Endometrial microvascular endothelial cells (primary cell): ENCODE data around the gene GREB1L. TPM values are rescaled to one million over a fixed set of nuclear protein-coding genes. Genes with fewer than 3 reads are reported as not detected.

Experiments
- in situ Hi-C: cut with HindIII; loops from 2 replicates; pipeline ENCODE4 v1.10.0; 2017; ENCODE audit warnings: low sequenced_read_pairs, low pct_unique_long_range_greater_than_20kb; ENCODE audit errors: inconsistent ontology term
- total RNA-seq: library from RNA; depleted of rRNA; stranded (reverse); fragments of >200 nt; gene quantifications from one replicate; pipeline ENCODE4 v1.2.3, GENCODE V29; 2015; ENCODE audit errors: inconsistent ontology term

GREB1L gene
- total RNA-seq, 1 donor from 2014 or later, result under 0.01 TPM

GRCh38 chr18:21402272-21402671, 160.2 kb downstream of the GREB1L start:
- in situ Hi-C loops, result no loop called here

- in situ Hi-C loops, result no loop called here
Measured at GRCh38 chr18:21404426-21404825, 162.4 kb downstream of the GREB1L start.

DNA sequence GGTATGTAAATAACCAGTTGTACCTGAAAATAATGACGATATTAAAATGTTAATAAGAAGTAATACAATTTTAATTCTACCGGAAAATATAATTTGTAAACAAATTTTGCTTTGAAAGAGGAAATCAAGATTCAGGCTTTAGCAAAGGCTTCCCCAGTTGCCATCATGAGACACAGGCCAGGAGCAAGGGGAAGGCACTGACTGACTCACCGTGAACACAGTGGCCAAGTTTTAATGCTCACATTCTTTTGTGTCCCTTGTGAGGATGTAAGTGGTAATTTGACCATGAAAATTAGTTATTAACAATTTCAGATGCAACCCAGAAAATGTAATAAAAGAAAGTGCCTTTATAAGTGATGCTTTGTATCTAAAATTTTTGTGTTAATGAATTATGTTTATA, 164.1 kb downstream of the GREB1L start:
- in situ Hi-C loops, result no loop called here

DNA sequence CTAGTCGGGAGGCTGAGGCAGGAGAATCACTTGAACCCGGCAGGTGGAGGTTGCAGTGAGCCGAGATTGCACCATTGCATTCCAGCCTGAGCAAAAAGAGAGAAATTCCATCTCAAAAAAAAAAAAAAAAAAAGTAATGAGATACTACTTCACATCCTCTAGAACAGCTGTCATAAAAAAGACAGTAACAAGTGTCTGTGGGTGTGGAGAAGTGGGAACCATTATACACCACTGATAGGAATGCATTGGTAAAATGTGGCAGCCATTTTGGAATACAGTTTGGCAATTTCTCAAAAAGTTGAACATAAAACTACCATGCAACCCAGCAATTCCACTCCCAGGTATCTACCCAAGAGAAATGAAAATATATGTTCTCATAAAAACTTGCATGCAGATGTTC, 166.6 kb downstream of the GREB1L start:
- in situ Hi-C loops, result no loop called here

- in situ Hi-C loops, result no loop called here
Measured at GRCh38 chr18:21433436-21433835, 191.4 kb downstream of the GREB1L start.

DNA sequence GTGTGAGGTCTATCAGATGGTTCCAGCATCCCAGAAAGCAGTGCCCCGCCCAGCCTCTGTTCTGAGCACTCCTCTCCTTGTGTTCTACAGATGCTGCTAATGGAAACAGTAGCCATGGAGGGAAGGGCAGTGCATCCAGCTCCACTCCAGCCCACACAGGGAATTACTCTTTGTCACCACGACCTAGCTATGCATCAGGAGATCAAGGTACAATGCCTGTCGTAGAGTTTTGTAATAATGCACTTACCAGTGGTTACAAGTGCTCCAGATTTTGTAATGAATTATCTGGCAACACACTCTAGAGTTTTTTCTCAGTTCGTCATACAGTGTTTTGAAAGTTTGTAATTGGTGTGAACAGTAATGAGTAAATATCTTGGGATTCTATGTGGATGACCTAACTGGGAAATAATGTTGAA, 197.4 kb downstream of the GREB1L start:
- in situ Hi-C loops, result no loop called here

- in situ Hi-C loops, result no loop called here
Measured at GRCh38 chr18:21441670-21442069, 199.6 kb downstream of the GREB1L start.

GRCh38 chr18:21443776-21444464, 201.9 kb downstream of the GREB1L start:
- in situ Hi-C loops, result no loop called here

DNA sequence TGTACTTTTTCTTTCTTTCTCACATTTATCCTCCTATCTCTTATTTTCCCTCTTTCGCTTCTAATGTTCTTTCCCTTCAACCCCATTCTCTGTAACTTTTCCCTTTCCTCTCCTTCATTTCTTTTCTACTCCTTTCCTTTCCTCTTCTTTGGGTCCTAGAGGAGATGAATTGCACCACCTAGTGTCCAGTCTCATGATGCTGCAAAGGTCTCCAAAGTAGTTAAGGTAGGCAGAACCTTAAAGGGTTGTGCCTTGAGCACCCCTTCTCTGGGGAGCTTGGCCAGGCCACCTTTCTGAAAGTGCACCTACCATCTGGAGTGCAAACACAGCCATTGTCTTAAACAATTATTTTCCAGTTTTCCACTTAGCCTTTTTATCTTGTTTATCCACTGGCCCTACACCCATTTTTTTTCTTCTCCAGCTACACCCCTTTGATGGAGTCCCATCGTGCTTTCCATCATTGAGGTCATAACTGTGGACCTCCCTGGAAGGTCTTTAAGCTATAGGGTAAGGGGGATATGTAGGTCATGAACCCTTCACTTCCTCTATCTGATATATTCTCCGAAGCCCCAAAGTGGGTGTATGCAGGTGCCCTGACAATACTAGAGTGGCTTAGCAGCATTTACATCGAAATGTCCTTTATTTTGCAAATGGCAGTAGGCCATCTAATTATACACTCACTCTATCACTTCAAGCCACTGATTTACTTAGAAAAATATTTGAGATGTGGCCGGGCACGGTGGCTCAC, 202.6 kb downstream of the GREB1L start:
- in situ Hi-C loops, result no loop called here

DNA sequence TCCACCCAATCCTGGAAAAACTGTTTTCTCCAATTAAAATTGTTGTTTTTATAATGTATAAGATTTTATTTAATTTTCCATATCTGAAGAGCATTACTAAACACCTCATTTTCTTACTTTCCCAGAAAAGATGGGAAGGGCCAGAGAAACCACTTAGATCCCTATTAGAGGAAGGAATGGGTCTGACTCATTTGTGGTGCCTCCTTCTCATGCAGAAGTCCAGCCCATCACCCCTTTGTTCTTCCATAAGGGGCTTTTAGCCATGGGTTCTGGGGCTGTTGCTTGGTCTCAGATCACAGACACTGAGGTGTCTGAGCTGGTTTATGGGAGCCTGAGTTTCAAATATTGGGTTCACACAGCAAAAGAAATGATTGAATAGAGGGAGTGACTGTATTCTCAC, 206.3 kb downstream of the GREB1L start:
- in situ Hi-C loops, result no loop called here

DNA sequence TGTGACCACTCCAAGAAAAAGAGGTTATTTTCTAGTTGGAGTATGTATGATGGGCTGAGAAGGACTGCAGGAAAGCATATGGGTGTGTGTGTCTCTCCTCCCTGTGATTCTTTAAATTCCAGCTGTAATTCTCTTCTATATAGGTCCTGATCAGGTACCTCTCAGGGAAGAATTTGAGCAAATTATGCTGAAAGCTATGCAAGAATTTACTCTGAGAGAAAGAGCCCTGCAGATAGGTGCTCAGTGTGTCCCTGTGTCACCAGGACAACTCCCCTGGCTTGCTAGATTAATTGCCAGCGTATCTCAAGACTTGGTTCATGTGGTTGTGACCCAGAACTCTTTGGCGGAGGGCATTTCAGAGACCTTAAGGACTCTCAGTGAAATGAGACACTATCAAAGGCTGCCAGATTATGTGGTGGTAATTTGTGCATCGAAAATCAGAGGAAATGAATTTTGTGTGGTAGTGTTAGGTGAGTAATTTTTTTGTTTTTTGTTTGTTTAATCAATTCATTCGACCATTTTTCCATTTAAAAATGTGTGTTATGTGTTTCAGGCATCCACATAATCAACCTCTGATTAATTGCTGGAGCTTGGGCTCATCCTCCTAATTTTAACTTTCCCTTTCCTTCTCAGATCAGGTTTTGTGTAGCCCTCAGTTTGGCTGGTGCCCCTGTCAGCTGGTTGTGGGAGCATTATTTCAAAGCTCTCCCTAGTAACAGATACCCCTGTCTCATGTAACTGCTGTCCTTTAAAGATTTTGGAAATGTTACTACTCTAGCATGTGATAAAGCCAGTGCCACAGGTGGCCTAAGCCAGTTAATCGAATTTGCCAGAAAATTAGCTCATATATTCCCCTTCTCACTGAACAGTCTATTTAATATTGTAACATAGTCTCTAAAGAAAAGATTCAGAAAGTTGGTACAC, 207.6 kb downstream of the GREB1L start:
- in situ Hi-C loops, result no loop called here

- in situ Hi-C loops, result no loop called here
Measured at GRCh38 chr18:21450503-21450902, 208.5 kb downstream of the GREB1L start.

GRCh38 chr18:21450913-21451312, 208.9 kb downstream of the GREB1L start:
- in situ Hi-C loops, result no loop called here

- in situ Hi-C loops, result no loop called here
Measured at GRCh38 chr18:21451851-21452250, 209.8 kb downstream of the GREB1L start.

- in situ Hi-C loops, result no loop called here
Measured at GRCh38 chr18:21452276-21452780, 210.3 kb downstream of the GREB1L start.

DNA sequence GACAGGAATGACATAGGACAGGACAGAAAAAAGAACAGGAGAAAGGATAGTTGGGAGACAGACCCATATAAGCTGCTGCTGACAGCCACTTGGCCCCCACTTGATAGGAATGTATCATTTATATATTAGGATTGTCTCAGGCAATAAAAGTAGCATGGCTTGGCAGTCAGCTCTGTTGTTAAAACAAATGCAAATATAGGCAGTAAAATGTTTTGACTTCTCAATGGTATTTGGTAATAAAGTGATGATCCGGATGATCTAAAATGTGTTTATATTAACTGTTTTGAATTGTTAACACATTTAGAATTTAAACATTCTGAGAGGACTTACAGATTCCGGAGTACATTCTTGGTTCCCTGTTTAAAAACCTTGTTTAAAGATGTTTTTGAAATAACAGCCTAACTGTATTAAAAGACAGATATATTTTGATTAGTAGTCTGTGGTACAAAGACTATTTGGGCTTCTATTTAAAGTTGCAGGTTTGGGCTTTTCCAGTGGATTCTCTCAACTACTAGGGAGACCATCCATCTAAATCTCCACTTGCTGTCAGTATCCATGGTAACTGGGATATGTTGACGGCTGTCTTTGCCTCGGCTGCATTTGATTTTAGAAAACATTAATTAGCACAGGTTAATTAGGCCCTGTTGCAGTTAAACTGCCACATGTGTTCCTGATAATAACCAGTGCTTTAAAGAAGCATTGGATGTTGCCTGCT, 210.9 kb downstream of the GREB1L start:
- in situ Hi-C loops, result no loop called here

DNA sequence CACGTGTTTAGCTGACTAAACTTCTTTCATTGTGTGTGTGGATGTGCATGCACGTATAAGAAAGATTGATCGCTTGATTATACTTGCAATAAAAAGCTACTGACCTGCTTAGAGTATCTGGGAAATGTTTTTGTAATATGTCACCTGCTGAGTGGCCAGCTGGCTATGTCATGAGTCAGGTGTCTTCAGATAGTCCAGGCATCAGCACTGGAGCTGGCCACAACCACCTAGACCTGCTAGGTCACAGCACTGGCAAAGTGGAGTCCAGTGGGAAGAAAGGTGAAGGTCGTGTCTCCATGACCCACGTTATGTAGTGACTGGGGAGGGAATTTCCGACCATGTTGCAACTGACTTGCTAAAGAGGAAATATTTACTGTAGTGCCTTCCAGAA, 211.5 kb downstream of the GREB1L start:
- in situ Hi-C loops, result no loop called here

DNA sequence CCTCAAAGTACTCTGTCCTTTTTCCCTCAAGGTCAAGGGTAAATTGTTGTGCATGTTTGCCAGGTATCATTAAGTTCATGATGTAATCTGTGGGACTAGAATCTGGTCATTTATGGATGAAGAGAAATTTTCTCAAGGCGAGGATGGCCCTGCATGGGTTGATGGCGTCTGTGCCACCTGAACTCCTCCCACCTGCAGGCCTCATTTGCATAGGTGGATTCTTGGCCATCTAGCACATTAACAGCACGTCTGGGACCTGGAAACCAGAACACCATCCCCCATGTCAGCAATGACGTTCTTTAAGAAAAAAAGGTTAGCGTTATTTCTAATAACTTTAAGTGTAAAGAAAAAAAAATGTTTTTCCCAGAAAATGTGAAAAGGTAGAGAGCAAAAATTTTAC, 212.7 kb downstream of the GREB1L start:
- in situ Hi-C loops, result no loop called here
